ENCODE measurements around the gene PADI1. TPM values are rescaled to one million over a fixed set of nuclear protein-coding genes. Genes with fewer than 3 reads are reported as not detected.

Gene PADI1
- total RNA-seq, 4 donors from 2014 or later = not detected

- H3K27me3 ChIP-seq = no peaks in the 10 kb centered on the region
- DNase-seq (no peak), ATAC-seq (no peak)
- H3K36me3 ChIP-seq = no peaks in the 10 kb centered on the region
- TF ChIP-seq POLR2A (IDR thresholded peaks at IDR 0.05) (no peak), CTCF (IDR thresholded peaks at IDR 0.05 in 4 of 5, conservative IDR thresholded peaks at IDR 0.05 in 1 of 5) (no peak)
- H3K4me1 ChIP-seq = peaks cover 0 to 9% of the 10 kb centered on the region in 2 donors
- in situ Hi-C loops (cut with MboI; ENCODE audit: low sequenced_read_pairs in 4 of 4) (loop anchor here in 2 of 4 donors (5.0 kb wide), 1 partner anchor 107 kb away; no protein-coding TSS in a partner anchor), intact Hi-C loops (cut with DNase I; ENCODE audit: low total_unique reads) (no loop called here)
- no peaks in the 10 kb centered on the region for H3K9me3 ChIP-seq
- H3K27ac ChIP-seq = no peak overlapping the region
- no peak overlapping the region for H3K4me3 ChIP-seq
These were observed 29.5 kb downstream of the PADI1 start for GRCh38 chr1:17234405-17234804.

GRCh38 chr1:17235135-17235885, 30.4 kb downstream of the PADI1 start:
- in situ Hi-C loops (cut with MboI; ENCODE audit: low sequenced_read_pairs in 4 of 4) = loop anchor here (5.0 kb wide), 2 partner anchors 108 to 173 kb away; no protein-coding TSS in a partner anchor
- Histone ChIP-seq H3K27me3 (no peaks in the 10 kb centered on the region), H3K36me3 (no peaks in the 10 kb centered on the region), H3K9me3 (no peaks in the 10 kb centered on the region), H3K27ac (no peak overlapping the region), H3K4me3 (no peak overlapping the region), H3K4me1 (peaks cover 0 to 9% of the 10 kb centered on the region in 2 donors)
- DNase-seq (no peak), ATAC-seq (no peak)
- intact Hi-C loops (cut with DNase I; ENCODE audit: low total_unique reads) = no loop called here
- TF ChIP-seq POLR2A (IDR thresholded peaks at IDR 0.05) = no peak
- TF ChIP-seq CTCF (IDR thresholded peaks at IDR 0.05 in 4 of 5, conservative IDR thresholded peaks at IDR 0.05 in 1 of 5) = no peak

DNA sequence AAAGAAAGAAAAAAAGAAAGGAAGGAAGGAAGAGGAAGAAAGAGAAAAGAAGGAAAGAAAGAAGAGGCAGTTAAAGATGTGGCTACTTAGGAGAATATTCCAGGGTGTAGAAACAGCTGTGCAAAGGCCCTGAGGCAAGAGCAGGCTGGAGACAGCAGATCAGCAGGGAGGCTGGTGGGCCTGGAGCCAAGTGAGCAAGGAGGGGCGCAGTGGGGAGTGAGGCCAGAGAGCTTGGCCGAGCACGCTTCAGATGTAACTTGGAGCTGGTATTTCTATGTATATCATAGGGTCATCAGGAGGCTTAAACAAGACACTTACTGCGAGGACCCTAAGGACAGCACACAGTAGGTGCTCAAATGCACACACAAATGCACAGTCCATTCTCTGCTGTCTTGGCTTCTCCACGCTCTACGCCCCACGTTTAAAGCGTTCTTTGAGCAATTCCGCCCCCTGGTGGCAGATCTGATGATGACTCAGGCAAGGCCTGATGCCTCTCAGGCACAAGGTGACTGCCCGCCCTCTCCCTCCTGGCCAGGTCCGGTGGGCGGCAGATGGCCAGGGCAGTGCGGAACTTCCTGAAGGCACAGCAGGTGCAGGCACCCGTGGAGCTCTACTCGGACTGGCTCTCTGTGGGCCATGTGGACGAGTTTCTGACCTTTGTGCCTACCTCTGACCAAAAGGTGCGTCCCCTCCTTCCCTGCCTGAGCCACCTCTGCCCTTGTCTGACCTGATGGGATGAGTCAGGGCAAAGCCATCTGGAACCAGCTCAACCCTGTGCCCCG, 32.0 kb downstream of the PADI1 start:
- ATAC-seq = peak; percentile 71 to 89
- intact Hi-C loops (cut with DNase I; ENCODE audit: low total_unique reads) = loop anchor here (1.0 kb wide), 2 partner anchors 112 to 178 kb away; no protein-coding TSS in a partner anchor
- in situ Hi-C loops (cut with MboI; ENCODE audit: low sequenced_read_pairs in 4 of 4) = loop anchor here (5.0 kb wide), 2 partner anchors 110 to 175 kb away; no protein-coding TSS in a partner anchor

GRCh38 chr1:17237561-17237903, 32.6 kb downstream of the PADI1 start:
- Histone ChIP-seq H3K4me1 (peaks cover 0 to 9% of the 10 kb centered on the region in 2 donors), H3K9me3 (no peaks in the 10 kb centered on the region), H3K27ac (no peak overlapping the region), H3K36me3 (no peaks in the 10 kb centered on the region), H3K27me3 (peaks cover 0 to 2% (median 0%) of the 10 kb centered on the region in 3 donors), H3K4me3 (no peak overlapping the region)
- TF ChIP-seq POLR2A (IDR thresholded peaks at IDR 0.05) = no peak
- no peak for TF ChIP-seq CTCF (IDR thresholded peaks at IDR 0.05 in 4 of 5, conservative IDR thresholded peaks at IDR 0.05 in 1 of 5)
- ATAC-seq = no peak
- in situ Hi-C loops (cut with MboI; ENCODE audit: low sequenced_read_pairs in 4 of 4) (loop anchor here (5.0 kb wide), 2 partner anchors 110 to 175 kb away; no protein-coding TSS in a partner anchor), intact Hi-C loops (cut with DNase I; ENCODE audit: low total_unique reads) (loop anchor here (1.0 kb wide), 2 partner anchors 112 to 178 kb away; no protein-coding TSS in a partner anchor)
- no peak for DNase-seq

More for the DNA sequence above, 32.0 kb downstream of the PADI1 start:
- DNase-seq = peak; percentile 60 to 72
- Histone ChIP-seq H3K27ac (no peak overlapping the region), H3K9me3 (no peaks in the 10 kb centered on the region), H3K4me3 (no peak overlapping the region), H3K36me3 (no peaks in the 10 kb centered on the region), H3K4me1 (peaks cover 0 to 9% of the 10 kb centered on the region in 2 donors), H3K27me3 (peaks cover 0 to 2% (median 0%) of the 10 kb centered on the region in 3 donors)
- TF ChIP-seq POLR2A (IDR thresholded peaks at IDR 0.05) = no peak
- TF ChIP-seq CTCF (IDR thresholded peaks at IDR 0.05 in 4 of 5, conservative IDR thresholded peaks at IDR 0.05 in 1 of 5) = peak; percentile 76 to 96 (median 91)

All from gastrocnemius medialis (tissue), 4 donors.